ENCODE results near the gene IGSF9B. TPM values are rescaled to one million over a fixed set of nuclear protein-coding genes. Genes with fewer than 3 reads are reported as not detected.
"Not testable (repeated sequence)": the region's sequence is repeated elsewhere in the genome, so short reads cannot be mapped to it uniquely, and the experiment has no call there.

IGSF9B gene
- polyA plus RNA-seq, 1 donor (not counting 4 experiments of a cell fraction or from before 2014, with no cell fraction given), result 0.66 TPM

DNA sequence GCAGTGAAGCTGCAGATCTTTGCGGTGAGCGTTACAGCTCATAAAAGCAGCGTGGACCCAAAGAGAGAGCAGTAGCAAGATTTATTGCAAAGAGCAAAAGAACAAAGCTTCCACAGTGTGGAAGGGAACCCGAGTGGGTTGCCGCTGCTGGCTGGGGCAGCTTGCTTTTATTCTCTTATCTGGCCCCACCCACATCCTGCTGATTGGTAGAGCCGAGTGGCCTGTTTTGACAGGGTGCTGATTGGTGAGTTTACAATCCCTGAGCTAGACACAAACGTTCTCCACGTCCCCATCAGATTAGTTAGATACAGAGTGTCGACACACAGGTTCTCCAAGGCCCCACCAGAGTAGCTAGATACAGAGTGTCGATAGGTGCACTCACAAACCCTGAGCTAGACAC is 45.6 kb upstream of the IGSF9B start:
- H3K79me2 ChIP-seq (ENCODE audit: control insufficient read depth, insufficient read depth, low read length); H2AFZ ChIP-seq (ENCODE audit: control insufficient read depth, low read length); H3K9me1 ChIP-seq (ENCODE audit: control insufficient read depth, extremely low read depth, insufficient read depth, low read length); H3K4me1 ChIP-seq (ENCODE audit: control insufficient read depth, extremely low read depth, insufficient read depth, low read length); H3K36me3 ChIP-seq (ENCODE audit: control insufficient read depth in 2 of 2, extremely low read depth in 1 of 2, insufficient read depth in 2 of 2, low read length in 2 of 2); dilution Hi-C loops (cut with MboI; ENCODE audit: extremely low pct_ligation_motif_present, low sequenced_read_pairs); H4K20me1 ChIP-seq (ENCODE audit: control insufficient read depth, extremely low read depth, insufficient read depth, low read length); FAIRE-seq; H3K4me2 ChIP-seq (ENCODE audit: control insufficient read depth, extremely low read depth, insufficient read depth, low read depth, low read length); H3K4me3 ChIP-seq (ENCODE audit: control insufficient read depth in 2 of 3, extremely low read depth in 1 of 3, insufficient read depth in 2 of 3, low read depth in 1 of 3, low read length in 3 of 3); H3K9ac ChIP-seq (ENCODE audit: control insufficient read depth, extremely low read depth, insufficient read depth, low read length); H3K9me3 ChIP-seq (ENCODE audit: control insufficient read depth, low read depth, low read length); H3K27ac ChIP-seq (ENCODE audit: control insufficient read depth, insufficient read depth, low read length); DNase-seq (ENCODE audit: low read depth, low spot score); H3K27me3 ChIP-seq (ENCODE audit: control insufficient read depth, extremely low read depth, insufficient read depth, low read length): not testable (repeated sequence)

DNA sequence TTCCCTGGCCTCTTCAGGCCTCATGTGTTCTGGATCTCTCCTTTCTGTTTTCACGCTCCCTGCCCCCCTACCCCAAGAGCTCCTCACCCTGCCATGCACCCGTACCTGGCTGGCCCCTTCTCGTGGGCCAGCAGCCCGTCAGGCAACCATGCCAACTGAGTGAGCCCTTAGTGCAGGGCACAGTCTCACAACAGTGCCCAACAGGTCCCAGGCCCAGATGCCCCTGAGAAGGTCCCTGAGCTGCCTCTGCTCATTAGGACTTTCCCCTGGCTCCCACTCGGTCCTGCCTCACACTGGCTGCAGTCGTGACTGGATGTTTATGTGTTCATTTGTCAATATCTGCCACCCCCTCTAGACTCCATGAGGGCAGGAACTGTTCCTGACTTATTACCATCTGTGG is 44.8 kb upstream of the IGSF9B start:
- TF ChIP-seq EZH2 (IDR thresholded peaks at IDR 0.05; ENCODE audit: low read length), result no peak
- TF ChIP-seq, protein P1, sequence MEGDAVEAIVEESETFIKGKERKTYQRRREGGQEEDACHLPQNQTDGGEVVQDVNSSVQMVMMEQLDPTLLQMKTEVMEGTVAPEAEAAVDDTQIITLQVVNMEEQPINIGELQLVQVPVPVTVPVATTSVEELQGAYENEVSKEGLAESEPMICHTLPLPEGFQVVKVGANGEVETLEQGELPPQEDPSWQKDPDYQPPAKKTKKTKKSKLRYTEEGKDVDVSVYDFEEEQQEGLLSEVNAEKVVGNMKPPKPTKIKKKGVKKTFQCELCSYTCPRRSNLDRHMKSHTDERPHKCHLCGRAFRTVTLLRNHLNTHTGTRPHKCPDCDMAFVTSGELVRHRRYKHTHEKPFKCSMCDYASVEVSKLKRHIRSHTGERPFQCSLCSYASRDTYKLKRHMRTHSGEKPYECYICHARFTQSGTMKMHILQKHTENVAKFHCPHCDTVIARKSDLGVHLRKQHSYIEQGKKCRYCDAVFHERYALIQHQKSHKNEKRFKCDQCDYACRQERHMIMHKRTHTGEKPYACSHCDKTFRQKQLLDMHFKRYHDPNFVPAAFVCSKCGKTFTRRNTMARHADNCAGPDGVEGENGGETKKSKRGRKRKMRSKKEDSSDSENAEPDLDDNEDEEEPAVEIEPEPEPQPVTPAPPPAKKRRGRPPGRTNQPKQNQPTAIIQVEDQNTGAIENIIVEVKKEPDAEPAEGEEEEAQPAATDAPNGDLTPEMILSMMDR (optimal IDR thresholded peaks at IDR 0.05 in 1 of 3, IDR thresholded peaks at IDR 0.05 in 1 of 3, conservative IDR thresholded peaks at IDR 0.05 in 1 of 3; ENCODE audit: extremely low read depth in 1 of 3, insufficient read depth in 2 of 3, low read length in 3 of 3), result no peak
- DNase-seq (ENCODE audit: low read depth, low spot score) (no peak), FAIRE-seq (no peak)
- Histone ChIP-seq H3K9ac (ENCODE audit: control insufficient read depth, extremely low read depth, insufficient read depth, low read length) (no peak overlapping the region), H2AFZ (ENCODE audit: control insufficient read depth, low read length) (no peak overlapping the region), H3K4me1 (ENCODE audit: control insufficient read depth, extremely low read depth, insufficient read depth, low read length) (no peaks in the 10 kb centered on the region), H3K4me2 (ENCODE audit: control insufficient read depth, extremely low read depth, insufficient read depth, low read depth, low read length) (no peak overlapping the region), H3K9me3 (ENCODE audit: control insufficient read depth, low read depth, low read length) (no peaks in the 10 kb centered on the region), H3K27ac (ENCODE audit: control insufficient read depth, insufficient read depth, low read length) (no peak overlapping the region), H3K27me3 (ENCODE audit: control insufficient read depth, extremely low read depth, insufficient read depth, low read length) (no peaks in the 10 kb centered on the region), H3K9me1 (ENCODE audit: control insufficient read depth, extremely low read depth, insufficient read depth, low read length) (no peaks in the 10 kb centered on the region), H3K4me3 (ENCODE audit: control insufficient read depth in 2 of 3, extremely low read depth in 1 of 3, insufficient read depth in 2 of 3, low read depth in 1 of 3, low read length in 3 of 3) (no peak overlapping the region), H3K36me3 (ENCODE audit: control insufficient read depth in 2 of 2, extremely low read depth in 1 of 2, insufficient read depth in 2 of 2, low read length in 2 of 2) (no peaks in the 10 kb centered on the region), H3K79me2 (ENCODE audit: control insufficient read depth, insufficient read depth, low read length) (no peaks in the 10 kb centered on the region), H4K20me1 (ENCODE audit: control insufficient read depth, extremely low read depth, insufficient read depth, low read length) (no peaks in the 10 kb centered on the region)
- dilution Hi-C loops (cut with MboI; ENCODE audit: extremely low pct_ligation_motif_present, low sequenced_read_pairs), result no loop called here

DNA sequence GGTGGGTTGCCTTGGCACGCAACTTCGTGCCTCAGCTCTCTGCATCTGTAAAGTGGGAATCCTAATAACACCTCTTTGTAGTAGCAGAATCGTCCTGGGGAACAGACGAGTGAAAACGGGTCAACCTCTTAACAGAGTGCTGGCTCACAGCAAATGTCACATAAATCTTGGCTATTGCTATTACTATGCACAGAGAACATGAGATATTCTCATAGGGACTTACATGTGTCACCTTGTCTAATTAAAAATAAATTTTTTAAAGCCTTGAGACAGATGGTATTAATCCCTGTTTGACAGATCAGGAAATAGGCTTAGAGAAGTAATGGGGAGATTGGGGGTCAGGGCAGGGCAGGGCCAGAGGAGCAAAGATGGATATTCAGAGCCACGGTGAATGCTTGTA is 44.3 kb upstream of the IGSF9B start:
- no peaks in the 10 kb centered on the region for H3K4me1 ChIP-seq (ENCODE audit: control insufficient read depth, extremely low read depth, insufficient read depth, low read length)
- no peaks in the 10 kb centered on the region for H3K9me3 ChIP-seq (ENCODE audit: control insufficient read depth, low read depth, low read length)
- no peaks in the 10 kb centered on the region for H3K27me3 ChIP-seq (ENCODE audit: control insufficient read depth, extremely low read depth, insufficient read depth, low read length)
- H2AFZ ChIP-seq (ENCODE audit: control insufficient read depth, low read length), result no peak overlapping the region
- no peak overlapping the region for H3K4me3 ChIP-seq (ENCODE audit: control insufficient read depth in 2 of 3, extremely low read depth in 1 of 3, insufficient read depth in 2 of 3, low read depth in 1 of 3, low read length in 3 of 3)
- no peaks in the 10 kb centered on the region for H3K36me3 ChIP-seq (ENCODE audit: control insufficient read depth in 2 of 2, extremely low read depth in 1 of 2, insufficient read depth in 2 of 2, low read length in 2 of 2)
- DNase-seq (ENCODE audit: low read depth, low spot score) (no peak), FAIRE-seq (no peak)
- no peak overlapping the region for H3K4me2 ChIP-seq (ENCODE audit: control insufficient read depth, extremely low read depth, insufficient read depth, low read depth, low read length)
- no peaks in the 10 kb centered on the region for H3K9me1 ChIP-seq (ENCODE audit: control insufficient read depth, extremely low read depth, insufficient read depth, low read length)
- no peaks in the 10 kb centered on the region for H3K79me2 ChIP-seq (ENCODE audit: control insufficient read depth, insufficient read depth, low read length)
- H3K27ac ChIP-seq (ENCODE audit: control insufficient read depth, insufficient read depth, low read length), result no peak overlapping the region
- no peaks in the 10 kb centered on the region for H4K20me1 ChIP-seq (ENCODE audit: control insufficient read depth, extremely low read depth, insufficient read depth, low read length)
- TF ChIP-seq, protein P1 (optimal IDR thresholded peaks at IDR 0.05 in 1 of 3, IDR thresholded peaks at IDR 0.05 in 1 of 3, conservative IDR thresholded peaks at IDR 0.05 in 1 of 3; ENCODE audit: extremely low read depth in 1 of 3, insufficient read depth in 2 of 3, low read length in 3 of 3), result no peak
- TF ChIP-seq EZH2 (IDR thresholded peaks at IDR 0.05; ENCODE audit: low read length), result no peak
- dilution Hi-C loops (cut with MboI; ENCODE audit: extremely low pct_ligation_motif_present, low sequenced_read_pairs), result no loop called here
- no peak overlapping the region for H3K9ac ChIP-seq (ENCODE audit: control insufficient read depth, extremely low read depth, insufficient read depth, low read length)

All from keratinocyte (primary cell).